OCI-LY7 (cell line): ENCODE results near the gene C1orf174. TPM values are rescaled to one million over a fixed set of nuclear protein-coding genes. Genes with fewer than 3 reads are reported as not detected.

ENCODE experiments used
- BruUV-seq: library from RNA; stranded (reverse); fragments of 400-500 nt; replicated peaks from 2 replicates; lab custom pipeline; 2021; lab: Mats Ljungman, UMichigan
- CTCF ChIA-PET: fragments of 300-600 bp; sonication (Branson Sonifier 250); formaldehyde crosslinking; loops from one replicate; lab custom pipeline; 2022; ENCODE audit warnings: antibody characterized with exemption; ENCODE audit not compliant: unreplicated experiment; lab: Charles Lee
- POLR2A ChIA-PET: fragments of 300-600 bp; sonication (Branson Sonifier 250); formaldehyde crosslinking; loops from one replicate; lab custom pipeline; 2022; ENCODE audit warnings: antibody characterized with exemption; lab: Charles Lee
- DNase-seq: peaks from one replicate; pipeline ENCODE4 v3.0.0-alpha.2; 2015; ENCODE audit warnings: low spot score
- H2AFZ ChIP-seq: fragments of 200-600 bp; sonication (generic), shearing (Covaris generic); 2 replicates; pipeline ENCODE4 v1.6.1; 2014; ENCODE audit warnings: mild to moderate bottlenecking, antibody characterized with exemption, low read length, moderate library complexity
- H3K27ac ChIP-seq: fragments of 200-600 bp; sonication (generic); 2 replicates; pipeline ENCODE4 v1.5.1; 2014; ENCODE audit warnings: mixed run types, low read depth, mild to moderate bottlenecking, moderate library complexity, low read length, inconsistent platforms; ENCODE audit not compliant: poor library complexity, severe bottlenecking
- H3K36me3 ChIP-seq: fragments of 200-600 bp; sonication (generic); 2 replicates; pipeline ENCODE4 v1.6.1; 2014; ENCODE audit warnings: mild to moderate bottlenecking, antibody characterized with exemption, low read length, moderate library complexity, mixed read lengths; ENCODE audit not compliant: insufficient read depth
- H3K4me1 ChIP-seq: fragments of 200-600 bp; sonication (generic); 2 replicates; pipeline ENCODE4 v1.5.1; 2014; ENCODE audit warnings: mild to moderate bottlenecking, low read length; ENCODE audit not compliant: insufficient read depth, poor library complexity, severe bottlenecking
- H3K4me2 ChIP-seq: fragments of 200-600 bp; sonication (generic); 2 replicates; pipeline ENCODE4 v1.6.1; 2014; ENCODE audit warnings: mild to moderate bottlenecking, low read length
- H3K4me3 ChIP-seq: fragments of 200-600 bp; sonication (generic); 2 replicates; pipeline ENCODE4 v1.5.1; 2014; ENCODE audit warnings: mild to moderate bottlenecking, low read depth, low read length; ENCODE audit not compliant: poor library complexity, severe bottlenecking
- H3K79me2 ChIP-seq: fragments of 200-600 bp; sonication (generic); 2 replicates; pipeline ENCODE4 v1.6.1; 2016; ENCODE audit warnings: low read depth, mild to moderate bottlenecking, low read length, moderate library complexity, mixed read lengths; ENCODE audit not compliant: insufficient read depth
- H3K9me2 ChIP-seq: fragments of 200-600 bp; sonication (generic); 2 replicates; pipeline ENCODE4 v1.6.1; 2016; ENCODE audit warnings: mild to moderate bottlenecking, low read length, mixed read lengths; ENCODE audit not compliant: insufficient read depth
- H3K9me3 ChIP-seq: fragments of 200-600 bp; sonication (generic); 2 replicates; pipeline ENCODE4 v1.6.1; 2014; ENCODE audit warnings: mild to moderate bottlenecking, mixed run types, low read length, mixed read lengths
- H4K20me1 ChIP-seq: fragments of 200-600 bp; sonication (generic); 2 replicates; pipeline ENCODE4 v1.6.1; 2014; ENCODE audit warnings: mild to moderate bottlenecking, antibody characterized with exemption, low read length, moderate library complexity, mixed read lengths; ENCODE audit not compliant: insufficient read depth
- EZH2phosphoT487 ChIP-seq: fragments of 200-600 bp; sonication (generic); IDR thresholded peaks from 2 replicates; pipeline ENCODE4 v1.6.1; 2018; ENCODE audit warnings: low read depth, borderline replicate concordance, mild to moderate bottlenecking, mixed run types, antibody characterized with exemption, low read length, moderate library complexity, mixed read lengths
- intact Hi-C: fragments of 100-400 bp; cut with micrococcal nuclease; formaldehyde crosslinking; loops from one replicate; pipeline ENCODE4 v1.10.0; 2022; ENCODE audit not compliant: unreplicated experiment
- total RNA-seq, 2 experiments: library from RNA; depleted of rRNA in 1 of 2; stranded (reverse); fragments of >200 nt in 1 of 2; shearing (Covaris generic) in 1 of 2; gene quantifications; 2 replicates each; pipeline ENCODE4 v1.2.3, GENCODE V29; 2014 to 2022
- TF ChIP-seq, protein P1 (sequence below): fragments of 200-600 bp; sonication (generic); conservative IDR thresholded peaks from 2 replicates; pipeline ENCODE4 v1.5.1; 2014; ENCODE audit warnings: mild to moderate bottlenecking, antibody characterized with exemption, low read length, moderate library complexity, mixed read lengths

The C1orf174 gene
- total RNA-seq, 2 experiments from 2014 or later, result 39.0 to 59.5 TPM

DNA sequence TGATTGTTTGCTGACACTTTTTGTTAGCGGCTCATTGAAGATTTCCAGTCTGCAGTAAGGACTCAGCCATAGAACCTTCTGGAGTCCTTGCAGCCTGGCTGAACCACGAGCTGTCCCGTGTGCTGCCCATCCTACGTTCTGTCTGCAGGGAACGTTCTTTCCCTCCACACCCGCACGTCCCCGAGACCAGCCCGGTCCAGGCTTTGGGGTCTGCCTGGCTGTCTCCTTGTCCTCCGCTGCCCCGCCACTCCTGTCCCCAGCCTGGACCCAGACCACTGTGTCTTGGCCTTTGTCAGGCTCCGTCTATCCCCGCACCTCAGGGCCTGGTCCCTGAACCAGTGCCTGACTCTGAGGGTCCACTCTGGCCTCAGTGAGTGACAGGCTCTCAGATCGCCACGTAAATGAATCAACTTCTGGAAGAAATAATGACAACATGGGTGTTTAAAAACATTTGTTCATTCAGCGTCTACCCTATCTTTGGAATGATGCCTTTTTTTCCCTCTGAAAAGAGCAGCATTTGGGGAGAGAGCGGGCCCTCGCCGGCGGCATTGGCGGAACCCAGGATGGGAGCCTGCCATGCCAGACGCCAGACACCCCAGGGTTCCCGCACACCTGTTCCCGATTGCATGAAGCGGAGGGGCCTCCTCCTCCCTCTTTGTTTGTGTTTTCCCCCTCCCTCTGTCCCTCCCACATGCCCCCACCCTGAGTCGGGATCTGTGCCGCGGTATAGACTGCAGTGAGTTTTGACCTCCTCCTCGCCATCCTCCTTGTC, 43.9 kb upstream of the C1orf174 start:
- Histone ChIP-seq H4K20me1 (no peaks in the 10 kb centered on the region), H2AFZ (no peak overlapping the region), H3K4me3 (no peak overlapping the region), H3K36me3 (peaks cover 6% of the 10 kb centered on the region; the same call in 1 of the 2 replicates), H3K4me1 (no peaks in the 10 kb centered on the region), H3K9me2 (no peaks in the 10 kb centered on the region), H3K79me2 (no peaks in the 10 kb centered on the region), H3K9me3 (peaks cover 2% of the 10 kb centered on the region; the same call in 1 of the 2 replicates), H3K4me2 (no peak overlapping the region), H3K27ac (no peak overlapping the region)
- no TSS peak for BruUV-seq
- DNase-seq, result no peak
- TF ChIP-seq EZH2phosphoT487, result no peak
- TF ChIP-seq, protein P1, sequence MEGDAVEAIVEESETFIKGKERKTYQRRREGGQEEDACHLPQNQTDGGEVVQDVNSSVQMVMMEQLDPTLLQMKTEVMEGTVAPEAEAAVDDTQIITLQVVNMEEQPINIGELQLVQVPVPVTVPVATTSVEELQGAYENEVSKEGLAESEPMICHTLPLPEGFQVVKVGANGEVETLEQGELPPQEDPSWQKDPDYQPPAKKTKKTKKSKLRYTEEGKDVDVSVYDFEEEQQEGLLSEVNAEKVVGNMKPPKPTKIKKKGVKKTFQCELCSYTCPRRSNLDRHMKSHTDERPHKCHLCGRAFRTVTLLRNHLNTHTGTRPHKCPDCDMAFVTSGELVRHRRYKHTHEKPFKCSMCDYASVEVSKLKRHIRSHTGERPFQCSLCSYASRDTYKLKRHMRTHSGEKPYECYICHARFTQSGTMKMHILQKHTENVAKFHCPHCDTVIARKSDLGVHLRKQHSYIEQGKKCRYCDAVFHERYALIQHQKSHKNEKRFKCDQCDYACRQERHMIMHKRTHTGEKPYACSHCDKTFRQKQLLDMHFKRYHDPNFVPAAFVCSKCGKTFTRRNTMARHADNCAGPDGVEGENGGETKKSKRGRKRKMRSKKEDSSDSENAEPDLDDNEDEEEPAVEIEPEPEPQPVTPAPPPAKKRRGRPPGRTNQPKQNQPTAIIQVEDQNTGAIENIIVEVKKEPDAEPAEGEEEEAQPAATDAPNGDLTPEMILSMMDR, result no peak
- intact Hi-C loops, result no loop called here
- CTCF ChIA-PET, result no interaction called here
- POLR2A ChIA-PET, result no interaction called here

DNA sequence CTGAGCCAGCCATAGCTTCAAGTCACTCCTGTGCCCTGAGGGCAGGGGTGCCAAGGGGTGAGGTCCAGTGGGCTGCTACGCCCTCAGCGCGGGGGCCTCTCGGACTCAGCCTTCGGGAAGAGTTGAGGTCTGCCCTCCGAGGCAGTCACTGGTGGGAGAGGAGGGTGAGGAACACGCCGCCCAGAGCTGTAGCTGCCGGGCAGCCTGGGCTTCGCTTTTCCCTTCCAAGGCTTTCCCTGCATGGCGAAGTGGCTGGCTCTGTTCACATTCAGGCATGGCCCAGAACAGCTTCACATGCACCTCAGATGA, 43.0 kb upstream of the C1orf174 start:
- no peak for DNase-seq
- Histone ChIP-seq H3K4me1 (no peaks in the 10 kb centered on the region), H3K4me2 (no peak overlapping the region), H3K9me3 (no peaks in the 10 kb centered on the region), H3K27ac (no peak overlapping the region), H3K9me2 (no peaks in the 10 kb centered on the region), H4K20me1 (no peaks in the 10 kb centered on the region), H3K4me3 (no peak overlapping the region), H3K79me2 (no peaks in the 10 kb centered on the region), H2AFZ (no peak overlapping the region), H3K36me3 (no peaks in the 10 kb centered on the region; the same call in 1 of the 2 replicates)
- no TSS peak for BruUV-seq
- POLR2A ChIA-PET, result interaction anchor here (0.7 kb wide), 1 partner anchor 311 kb away, joined by 3 read pairs; no protein-coding TSS in a partner anchor
- intact Hi-C loops, result no loop called here
- TF ChIP-seq, protein P1, result no peak
- TF ChIP-seq EZH2phosphoT487, result no peak
- CTCF ChIA-PET, result no interaction called here
